Activated CD4-positive, alpha-beta memory T cell treated with anti-CD3 and anti-CD28 coated beads, Interleukin-2, amount 10 ng/mL, durations not matched to agents 7 days and 5 days (primary cell): ENCODE measurements around the gene AKTIP. TPM values are rescaled to one million over a fixed set of nuclear protein-coding genes. Genes with fewer than 3 reads are reported as not detected.
A peak's percentile ranks its signal among the peaks of the same experiment; 100 is the strongest.

Experiments used
- CTCF ChIA-PET: fragments of 350-600 bp; sonication (Branson Sonifier 250); formaldehyde crosslinking; loops from one replicate; lab custom pipeline; 2021; ENCODE audit warnings: antibody characterized with exemption, inconsistent platforms; lab: Charles Lee
- POLR2A ChIA-PET: fragments of 350-600 bp; sonication (Branson Sonifier 250); formaldehyde crosslinking; loops from one replicate; lab custom pipeline; 2021; ENCODE audit warnings: antibody characterized with exemption; lab: Charles Lee
- DNase-seq: peaks from one replicate; pipeline ENCODE4 v3.0.0-alpha.2; 2020
- H3K27ac Mint-ChIP-seq: one replicate; pipeline ENCODE4 v1.8.0; 2021; ENCODE audit warnings: mild to moderate bottlenecking, mixed read lengths
- H3K27me3 Mint-ChIP-seq: one replicate; pipeline ENCODE4 v1.8.0; 2021; ENCODE audit warnings: mixed read lengths
- H3K36me3 Mint-ChIP-seq: one replicate; pipeline ENCODE4 v1.8.0; 2021; ENCODE audit warnings: low read depth, mixed read lengths
- H3K4me1 Mint-ChIP-seq: one replicate; pipeline ENCODE4 v1.8.0; 2021; ENCODE audit warnings: mixed read lengths
- H3K4me3 Mint-ChIP-seq: one replicate; pipeline ENCODE4 v1.8.0; 2021; ENCODE audit warnings: mild to moderate bottlenecking, mixed read lengths
- H3K9me3 Mint-ChIP-seq: one replicate; pipeline ENCODE4 v1.8.0; 2021; ENCODE audit warnings: mixed read lengths
- total RNA-seq, 2 experiments: library from RNA; stranded (reverse); gene quantifications; one replicate each; pipeline ENCODE4 v1.2.3, GENCODE V29; 2021

The AKTIP gene
- total RNA-seq, 2 experiments from 2014 or later, result 53.3 to 57.0 TPM

GRCh38 chr16:53458635-53459034 is 44.4 kb downstream of the AKTIP start:
- CTCF ChIA-PET, result interaction anchor here (1.4 to 3.9 kb wide), 4 partner anchors 10 to 51 kb away, joined by 3 to 21 read pairs (median 12); partner anchors contain the start of gene RBL2
- peak overlapping the region; percentile 45 for H3K4me3 Mint-ChIP-seq

GRCh38 chr16:53457670-53458069 is 45.3 kb downstream of the AKTIP start:
- DNase-seq, result peak; percentile 86
- peak overlapping the region; percentile 93 for H3K27ac Mint-ChIP-seq
- ChIA-PET POLR2A (interaction anchor here (0.6 to 7.3 kb wide), 19 partner anchors 8 to 358 kb away, joined by 3 to 282 read pairs (median 6); partner anchors contain the start of genes AKTIP and RBL2), CTCF (interaction anchor here (0.5 to 3.9 kb wide), 9 partner anchors 9 to 403 kb away, joined by 3 to 21 read pairs (median 5); partner anchors contain the start of genes CHD9 and RBL2)
- H3K4me3 Mint-ChIP-seq, result peak overlapping the region; percentile 78
- peaks cover 85% of the 10 kb centered on the region for H3K4me1 Mint-ChIP-seq
- H3K36me3 Mint-ChIP-seq, result peaks cover 93% of the 10 kb centered on the region
- H3K27me3 Mint-ChIP-seq, result no peaks in the 10 kb centered on the region
- H3K9me3 Mint-ChIP-seq, result no peaks in the 10 kb centered on the region

More at GRCh38 chr16:53458635-53459034, 44.4 kb downstream of the AKTIP start:
- Mint-ChIP-seq H3K27ac (peak overlapping the region; percentile 93), H3K27me3 (no peaks in the 10 kb centered on the region), H3K4me1 (peaks cover 79% of the 10 kb centered on the region), H3K9me3 (no peaks in the 10 kb centered on the region), H3K36me3 (peaks cover 90% of the 10 kb centered on the region)
- no peak for DNase-seq
- POLR2A ChIA-PET, result interaction anchor here (0.9 to 7.3 kb wide), 10 partner anchors 8 to 60 kb away, joined by 3 to 282 read pairs (median 12); partner anchors contain the start of genes AKTIP and RBL2

GRCh38 chr16:53456625-53457024 is 46.4 kb downstream of the AKTIP start:
- ChIA-PET CTCF (interaction anchor here (0.6 to 3.9 kb wide), 7 partner anchors 10 to 176 kb away, joined by 3 to 21 read pairs (median 5); partner anchors contain the start of genes AKTIP and RBL2), POLR2A (interaction anchor here (0.6 to 7.3 kb wide), 18 partner anchors 9 to 357 kb away, joined by 3 to 282 read pairs (median 7); partner anchors contain the start of genes AKTIP and RBL2)
- Mint-ChIP-seq H3K36me3 (peaks cover 92% of the 10 kb centered on the region), H3K9me3 (no peaks in the 10 kb centered on the region), H3K27me3 (no peaks in the 10 kb centered on the region), H3K4me1 (peaks cover 85% of the 10 kb centered on the region), H3K27ac (peak overlapping the region; percentile 93), H3K4me3 (peak overlapping the region; percentile 78)
- peak; percentile 47 for DNase-seq

DNA sequence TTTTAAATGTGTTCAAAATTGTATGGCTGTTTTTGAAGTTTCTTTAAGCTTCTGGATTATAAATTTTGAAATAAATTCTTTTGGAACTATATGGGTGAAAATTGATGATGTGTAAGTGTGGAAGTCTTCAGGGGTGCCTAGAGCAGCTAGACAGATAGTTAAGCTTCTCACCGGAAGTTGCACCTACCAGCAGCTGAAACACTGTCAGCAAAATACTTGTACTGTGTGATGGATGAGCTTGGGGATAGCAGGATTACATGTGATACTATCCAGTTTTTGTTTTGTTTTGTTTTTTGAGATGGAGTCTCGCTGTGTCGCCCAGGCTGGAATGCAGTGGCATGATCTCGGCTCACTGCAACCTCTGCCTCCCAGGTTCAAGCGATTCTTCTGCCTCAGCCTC is 49.1 kb downstream of the AKTIP start:
- Mint-ChIP-seq H3K9me3 (no peaks in the 10 kb centered on the region), H3K27ac (peak overlapping the region; percentile 93), H3K4me3 (peak overlapping the region; percentile 34), H3K27me3 (no peaks in the 10 kb centered on the region), H3K4me1 (peaks cover 77% of the 10 kb centered on the region), H3K36me3 (peaks cover 85% of the 10 kb centered on the region)
- ChIA-PET CTCF (interaction anchor here (0.7 to 1.5 kb wide), 3 partner anchors 16 to 50 kb away, joined by 3 to 5 read pairs (median 3); no protein-coding TSS in a partner anchor), POLR2A (interaction anchor here (0.9 to 7.3 kb wide), 5 partner anchors 9 to 65 kb away, joined by 4 to 282 read pairs (median 21); partner anchors contain the start of genes AKTIP and RBL2)
- DNase-seq, result peak; percentile 35

- H3K9me3 Mint-ChIP-seq, result no peaks in the 10 kb centered on the region
- peaks cover 64% of the 10 kb centered on the region for H3K4me1 Mint-ChIP-seq
- H3K27me3 Mint-ChIP-seq, result no peaks in the 10 kb centered on the region
- ChIA-PET CTCF (interaction anchor here (1.1 to 2.1 kb wide), 3 partner anchors 8 to 44 kb away, joined by 3 to 8 read pairs (median 4); no protein-coding TSS in a partner anchor), POLR2A (interaction anchor here (1.1 to 9.7 kb wide), 5 partner anchors 9 to 69 kb away, joined by 3 to 116 read pairs (median 4); partner anchors contain the start of gene RBL2)
- no peak for DNase-seq
- H3K27ac Mint-ChIP-seq, result peak overlapping the region; percentile 66
- H3K4me3 Mint-ChIP-seq, result peak overlapping the region; percentile 50
- H3K36me3 Mint-ChIP-seq, result peaks cover 83% of the 10 kb centered on the region
Observed at GRCh38 chr16:53449816-53450517, 53.0 kb downstream of the AKTIP start.

DNA sequence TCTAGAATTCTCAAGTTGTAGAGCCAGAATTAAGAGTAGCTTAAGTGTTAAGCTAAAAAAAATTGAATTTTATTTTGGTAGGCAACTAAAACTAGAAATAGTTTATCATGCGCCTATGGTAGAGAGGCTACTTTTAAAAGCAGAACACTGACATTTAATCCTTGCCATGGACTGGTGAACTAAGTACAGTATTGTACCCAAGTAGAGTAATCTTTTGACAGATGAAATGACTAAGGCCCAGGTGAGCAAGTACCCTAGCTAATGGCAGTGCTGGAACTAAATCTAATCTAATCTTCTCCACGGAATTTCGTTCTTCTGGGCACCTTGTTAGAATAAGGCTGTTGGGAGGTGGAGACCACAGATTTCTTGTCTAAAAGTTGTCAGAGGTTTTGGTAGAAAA is 56.9 kb downstream of the AKTIP start:
- peaks cover 88% of the 10 kb centered on the region for H3K36me3 Mint-ChIP-seq
- peaks cover 2% of the 10 kb centered on the region for H3K9me3 Mint-ChIP-seq
- H3K27me3 Mint-ChIP-seq, result no peaks in the 10 kb centered on the region
- no peak for DNase-seq
- H3K27ac Mint-ChIP-seq, result peak overlapping the region; percentile 75
- H3K4me3 Mint-ChIP-seq, result peak overlapping the region; percentile 71
- H3K4me1 Mint-ChIP-seq, result peaks cover 38% of the 10 kb centered on the region
- POLR2A ChIA-PET, result interaction anchor here (0.8 to 9.7 kb wide), 8 partner anchors 8 to 57 kb away, joined by 3 to 116 read pairs (median 6); partner anchors contain the start of genes AKTIP and RBL2
- CTCF ChIA-PET, result interaction anchor here (0.6 to 3.7 kb wide), 6 partner anchors 7 to 104 kb away, joined by 3 to 16 read pairs (median 4); no protein-coding TSS in a partner anchor

DNA sequence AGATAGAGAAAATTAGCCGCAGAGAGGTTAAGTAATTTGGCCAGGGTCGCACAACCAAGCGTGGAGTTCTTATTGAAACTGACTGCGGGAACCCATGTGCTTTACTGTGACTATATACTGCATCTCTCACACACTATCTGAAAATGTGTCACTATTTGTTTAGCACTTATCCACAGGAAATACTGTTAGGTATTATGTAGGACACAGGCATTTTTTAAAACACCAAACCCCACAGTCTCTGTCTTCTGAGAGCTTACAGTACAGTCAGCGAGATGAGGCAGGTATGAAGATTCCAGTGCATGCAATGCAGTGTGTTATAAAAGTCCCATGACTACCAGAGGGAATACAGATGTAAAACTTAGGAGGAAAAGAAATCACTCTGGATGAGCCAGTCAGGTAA is 57.5 kb downstream of the AKTIP start:
- Mint-ChIP-seq H3K27me3 (no peaks in the 10 kb centered on the region), H3K4me1 (peaks cover 36% of the 10 kb centered on the region), H3K36me3 (peaks cover 89% of the 10 kb centered on the region), H3K9me3 (peaks cover 2% of the 10 kb centered on the region), H3K4me3 (peak overlapping the region; percentile 71), H3K27ac (peak overlapping the region; percentile 75)
- ChIA-PET CTCF (interaction anchor here (1.4 to 3.7 kb wide), 3 partner anchors 9 to 104 kb away, joined by 3 to 16 read pairs (median 14); no protein-coding TSS in a partner anchor), POLR2A (interaction anchor here (0.5 to 9.7 kb wide), 7 partner anchors 8 to 58 kb away, joined by 3 to 116 read pairs (median 6); partner anchors contain the start of genes AKTIP and RBL2)
- no peak for DNase-seq

Other genes starting within 250 kb of the AKTIP start
- 100 to 1,000 TPM; 186 to 188 TPM for gene RBL2, start 68.7 kb downstream of the AKTIP start, total RNA-seq
- 1 to 10 TPM; 4.5 to 5.1 TPM for gene RPGRIP1L, start 200.7 kb upstream of the AKTIP start, total RNA-seq
- gene FTO, start 200.9 kb upstream of the AKTIP start, total RNA-seq, result 10 to 100 TPM; 48.1 to 48.5 TPM